Panc1 (cell line): Measurements from ENCODE around the gene ENOX1. TPM values are rescaled to one million over a fixed set of nuclear protein-coding genes. Genes with fewer than 3 reads are reported as not detected.

ENCODE experiments used
- ATAC-seq: fragments of 200-7000 bp; cut with Tn5 transposase; 2 replicates; pipeline ENCODE4 v1.9.1; 2020; ENCODE audit warnings: mild to moderate bottlenecking, moderate library complexity
- BruUV-seq: library from RNA; stranded (reverse); fragments of 400-500 nt; replicated peaks from 2 replicates; lab custom pipeline; 2021; lab: Mats Ljungman, UMichigan
- CTCF ChIA-PET: fragments of 300-600 bp; sonication (Branson Sonifier 250); formaldehyde crosslinking; loops from one replicate; lab custom pipeline; 2022; ENCODE audit warnings: antibody characterized with exemption; lab: Charles Lee
- POLR2A ChIA-PET: fragments of 300-600 bp; sonication (Branson Sonifier 250); formaldehyde crosslinking; loops from one replicate; lab custom pipeline; 2022; ENCODE audit warnings: antibody characterized with exemption; lab: Charles Lee
- DNase-seq: peaks from one replicate; pipeline ENCODE4 v3.0.0-alpha.2; 2010; ENCODE audit warnings: low read depth, low spot score
- H3K27ac ChIP-seq: 2 replicates; pipeline ENCODE4 v1.5.1; 2011; ENCODE audit warnings: mild to moderate bottlenecking, low read length, inconsistent platforms
- H3K27me3 ChIP-seq: fragments of 200-500 bp; sonication (Bioruptor generic); 2 replicates; pipeline ENCODE4 v1.6.0; 2014; ENCODE audit warnings: low read length, inconsistent platforms; ENCODE audit not compliant: control insufficient read depth, insufficient read depth
- H3K36me3 ChIP-seq: fragments of 200-500 bp; sonication (Bioruptor generic); 2 replicates; pipeline ENCODE4 v1.5.1; 2014; ENCODE audit warnings: inconsistent platforms, mild to moderate bottlenecking, low read length, moderate library complexity; ENCODE audit not compliant: control insufficient read depth, insufficient read depth
- H3K4me1 ChIP-seq: 2 replicates; pipeline ENCODE4 v1.5.1; 2011; ENCODE audit warnings: inconsistent platforms, mild to moderate bottlenecking, low read length, moderate library complexity; ENCODE audit not compliant: control insufficient read depth, insufficient read depth
- H3K4me3 ChIP-seq, 2 experiments: 2 replicates each; pipeline ENCODE4 v1.5.1; 2011 to 2012; ENCODE audit warnings: low read depth in 2 of 2, low read length in 2 of 2, mild to moderate bottlenecking in 2 of 2, inconsistent platforms in 1 of 2, moderate library complexity in 1 of 2
- H3K9me3 ChIP-seq: fragments of 200-500 bp; sonication (Bioruptor generic); 2 replicates; pipeline ENCODE4 v1.5.1; 2014; ENCODE audit warnings: low read depth, mild to moderate bottlenecking, inconsistent platforms, low read length, moderate library complexity; ENCODE audit not compliant: control insufficient read depth, insufficient read depth
- POLR2AphosphoS5 ChIP-seq: IDR thresholded peaks from 2 replicates; pipeline ENCODE4 v1.6.1; 2012; ENCODE audit warnings: mild to moderate bottlenecking, low read depth, low read length, moderate library complexity
- SIN3A ChIP-seq: IDR thresholded peaks from 2 replicates; pipeline ENCODE4 v1.6.1; 2012; ENCODE audit warnings: low read depth, mild to moderate bottlenecking, low read length, moderate library complexity, borderline replicate concordance; ENCODE audit not compliant: insufficient read depth
- TCF7L2 ChIP-seq: IDR thresholded peaks from 2 replicates; pipeline ENCODE4 v1.6.1; 2011; ENCODE audit warnings: mild to moderate bottlenecking, low read depth, low read length, inconsistent platforms
- in situ Hi-C: cut with HindIII; loops from 2 replicates; pipeline ENCODE4 v1.10.0; 2016; ENCODE audit warnings: low sequenced_read_pairs, low pct_unique_long_range_greater_than_20kb
- intact Hi-C: fragments of 100-400 bp; cut with micrococcal nuclease; formaldehyde crosslinking; loops from one replicate; pipeline ENCODE4 v1.10.0; 2022; ENCODE audit not compliant: unreplicated experiment
- total RNA-seq: library from RNA; stranded (reverse); gene quantifications from one replicate; pipeline ENCODE4 v1.2.1, GENCODE V29; 2021; ENCODE audit not compliant: unreplicated experiment
- TF ChIP-seq, protein P1 (sequence below), 2 experiments: IDR thresholded peaks; 2 replicates each; pipeline ENCODE4 v1.6.1; 2011 to 2012; ENCODE audit warnings: low read depth in 2 of 2, control low read depth in 1 of 2, low read length in 1 of 2, mild to moderate bottlenecking in 1 of 2, moderate library complexity in 1 of 2; ENCODE audit not compliant: insufficient read depth in 1 of 2
- TF ChIP-seq, protein P2 (sequence below): fragments of 450-650 bp; IDR thresholded peaks from 2 replicates; pipeline ENCODE4 v1.5.1; 2017; ENCODE audit warnings: mild to moderate bottlenecking

ENOX1 gene
- total RNA-seq, 1 experiment from 2014 or later, result 0.23 TPM

DNA sequence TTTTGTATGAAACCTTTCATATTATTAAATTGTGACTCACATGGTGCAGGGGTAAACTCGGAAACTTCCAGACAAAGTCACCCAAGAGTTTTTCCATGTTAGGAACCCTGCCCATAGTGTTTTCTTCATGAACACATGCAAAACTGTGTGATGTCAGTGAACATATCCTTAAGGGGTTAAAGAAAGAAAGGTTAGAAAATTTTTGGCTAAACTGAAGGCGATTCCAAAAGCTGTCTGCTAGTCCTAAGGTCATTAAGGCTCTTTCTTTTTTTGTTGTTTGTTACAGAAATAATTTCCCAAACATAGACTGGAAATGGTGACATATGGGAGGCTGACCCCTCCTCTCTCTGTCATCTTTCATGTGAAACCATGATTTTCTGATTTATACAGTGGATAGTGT, 491.5 kb downstream of the ENOX1 start:
- no peak overlapping the region for H3K27ac ChIP-seq
- CTCF ChIA-PET, result no interaction called here
- no peaks in the 10 kb centered on the region for H3K27me3 ChIP-seq
- no TSS peak for BruUV-seq
- no peaks in the 10 kb centered on the region for H3K4me1 ChIP-seq
- no peaks in the 10 kb centered on the region for H3K36me3 ChIP-seq
- H3K9me3 ChIP-seq, result no peaks in the 10 kb centered on the region
- POLR2A ChIA-PET, result no interaction called here
- TF ChIP-seq SIN3A, result no peak
- no peak for TF ChIP-seq POLR2AphosphoS5
- TF ChIP-seq TCF7L2, result no peak
- TF ChIP-seq, protein P1, sequence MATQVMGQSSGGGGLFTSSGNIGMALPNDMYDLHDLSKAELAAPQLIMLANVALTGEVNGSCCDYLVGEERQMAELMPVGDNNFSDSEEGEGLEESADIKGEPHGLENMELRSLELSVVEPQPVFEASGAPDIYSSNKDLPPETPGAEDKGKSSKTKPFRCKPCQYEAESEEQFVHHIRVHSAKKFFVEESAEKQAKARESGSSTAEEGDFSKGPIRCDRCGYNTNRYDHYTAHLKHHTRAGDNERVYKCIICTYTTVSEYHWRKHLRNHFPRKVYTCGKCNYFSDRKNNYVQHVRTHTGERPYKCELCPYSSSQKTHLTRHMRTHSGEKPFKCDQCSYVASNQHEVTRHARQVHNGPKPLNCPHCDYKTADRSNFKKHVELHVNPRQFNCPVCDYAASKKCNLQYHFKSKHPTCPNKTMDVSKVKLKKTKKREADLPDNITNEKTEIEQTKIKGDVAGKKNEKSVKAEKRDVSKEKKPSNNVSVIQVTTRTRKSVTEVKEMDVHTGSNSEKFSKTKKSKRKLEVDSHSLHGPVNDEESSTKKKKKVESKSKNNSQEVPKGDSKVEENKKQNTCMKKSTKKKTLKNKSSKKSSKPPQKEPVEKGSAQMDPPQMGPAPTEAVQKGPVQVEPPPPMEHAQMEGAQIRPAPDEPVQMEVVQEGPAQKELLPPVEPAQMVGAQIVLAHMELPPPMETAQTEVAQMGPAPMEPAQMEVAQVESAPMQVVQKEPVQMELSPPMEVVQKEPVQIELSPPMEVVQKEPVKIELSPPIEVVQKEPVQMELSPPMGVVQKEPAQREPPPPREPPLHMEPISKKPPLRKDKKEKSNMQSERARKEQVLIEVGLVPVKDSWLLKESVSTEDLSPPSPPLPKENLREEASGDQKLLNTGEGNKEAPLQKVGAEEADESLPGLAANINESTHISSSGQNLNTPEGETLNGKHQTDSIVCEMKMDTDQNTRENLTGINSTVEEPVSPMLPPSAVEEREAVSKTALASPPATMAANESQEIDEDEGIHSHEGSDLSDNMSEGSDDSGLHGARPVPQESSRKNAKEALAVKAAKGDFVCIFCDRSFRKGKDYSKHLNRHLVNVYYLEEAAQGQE (IDR thresholded peaks at IDR 0.05; ENCODE audit: insufficient read depth in 1 of 2, low read depth in 2 of 2, low read length in 1 of 2), result no peak
- TF ChIP-seq, protein P2, sequence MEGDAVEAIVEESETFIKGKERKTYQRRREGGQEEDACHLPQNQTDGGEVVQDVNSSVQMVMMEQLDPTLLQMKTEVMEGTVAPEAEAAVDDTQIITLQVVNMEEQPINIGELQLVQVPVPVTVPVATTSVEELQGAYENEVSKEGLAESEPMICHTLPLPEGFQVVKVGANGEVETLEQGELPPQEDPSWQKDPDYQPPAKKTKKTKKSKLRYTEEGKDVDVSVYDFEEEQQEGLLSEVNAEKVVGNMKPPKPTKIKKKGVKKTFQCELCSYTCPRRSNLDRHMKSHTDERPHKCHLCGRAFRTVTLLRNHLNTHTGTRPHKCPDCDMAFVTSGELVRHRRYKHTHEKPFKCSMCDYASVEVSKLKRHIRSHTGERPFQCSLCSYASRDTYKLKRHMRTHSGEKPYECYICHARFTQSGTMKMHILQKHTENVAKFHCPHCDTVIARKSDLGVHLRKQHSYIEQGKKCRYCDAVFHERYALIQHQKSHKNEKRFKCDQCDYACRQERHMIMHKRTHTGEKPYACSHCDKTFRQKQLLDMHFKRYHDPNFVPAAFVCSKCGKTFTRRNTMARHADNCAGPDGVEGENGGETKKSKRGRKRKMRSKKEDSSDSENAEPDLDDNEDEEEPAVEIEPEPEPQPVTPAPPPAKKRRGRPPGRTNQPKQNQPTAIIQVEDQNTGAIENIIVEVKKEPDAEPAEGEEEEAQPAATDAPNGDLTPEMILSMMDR, result no peak
- H3K4me3 ChIP-seq, result no peak overlapping the region
- in situ Hi-C loops, result no loop called here
- DNase-seq (no peak), ATAC-seq (no peak)
- intact Hi-C loops, result no loop called here

GRCh38 chr13:43294412-43294811, 492.4 kb downstream of the ENOX1 start:
- H3K27ac ChIP-seq, result no peak overlapping the region
- no peaks in the 10 kb centered on the region for H3K9me3 ChIP-seq
- CTCF ChIA-PET, result no interaction called here
- in situ Hi-C loops, result no loop called here
- H3K36me3 ChIP-seq, result no peaks in the 10 kb centered on the region
- H3K4me3 ChIP-seq, result no peak overlapping the region
- H3K4me1 ChIP-seq, result no peaks in the 10 kb centered on the region
- POLR2A ChIA-PET, result no interaction called here
- no peak for ATAC-seq
- intact Hi-C loops, result no loop called here
- BruUV-seq, result no TSS peak
- no peaks in the 10 kb centered on the region for H3K27me3 ChIP-seq
- no peak for DNase-seq
- TF ChIP-seq POLR2AphosphoS5 (no peak), SIN3A (no peak), TCF7L2 (no peak)
- TF ChIP-seq, protein P1 (IDR thresholded peaks at IDR 0.05; ENCODE audit: insufficient read depth in 1 of 2, low read depth in 2 of 2, low read length in 1 of 2), result no peak
- TF ChIP-seq, protein P2, result no peak
